Endothelial cell of umbilical vein (primary cell): ENCODE measurements around the gene DDX49.

Source experiments
- FOS ChIP-seq: IDR thresholded peaks from 2 replicates; pipeline ENCODE4 v1.6.1; 2011; ENCODE audit warnings: mild to moderate bottlenecking, low read length, moderate library complexity, borderline replicate concordance; ENCODE audit not compliant: insufficient read depth
- POLR2A ChIP-seq: IDR thresholded peaks from 2 replicates; pipeline ENCODE4 v1.6.1; 2012; ENCODE audit warnings: low read depth, mild to moderate bottlenecking, control low read depth, low read length
- POLR2AphosphoS5 ChIP-seq: IDR thresholded peaks from 2 replicates; pipeline ENCODE4 v1.6.1; 2012; ENCODE audit warnings: low read depth, mild to moderate bottlenecking, control low read depth, low read length, moderate library complexity; ENCODE audit not compliant: insufficient read depth
- TF ChIP-seq, protein P1 (sequence below), 2 donors: IDR thresholded peaks; 1 replicate in 1 of 2; 2 replicates in 1 of 2; pipeline ENCODE4 v1.5.1; 2011; ENCODE audit warnings: low read length in 2 of 2, mild to moderate bottlenecking in 2 of 2, moderate library complexity in 2 of 2, control low read depth in 1 of 2, inconsistent platforms in 1 of 2, low read depth in 1 of 2; ENCODE audit not compliant: insufficient read depth in 1 of 2; ENCODE audit errors: extremely low read depth in 1 of 2

DNA sequence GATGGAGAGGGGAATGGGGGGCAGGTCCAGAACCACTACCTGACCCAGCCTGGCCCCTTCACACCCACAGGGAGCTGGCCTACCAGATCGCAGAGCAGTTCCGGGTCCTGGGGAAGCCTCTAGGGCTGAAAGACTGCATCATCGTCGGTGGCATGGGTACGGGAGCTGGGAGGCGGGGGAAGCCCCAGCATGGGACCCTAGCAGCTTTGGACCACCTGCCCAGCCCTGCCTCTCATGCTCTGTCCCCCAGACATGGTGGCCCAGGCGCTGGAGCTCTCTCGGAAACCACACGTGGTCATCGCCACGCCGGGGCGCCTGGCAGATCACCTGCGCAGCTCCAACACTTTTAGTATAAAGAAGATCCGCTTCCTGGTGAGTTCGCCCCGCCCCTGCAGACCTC, 2.1 kb downstream of the DDX49 start:
- no peak for TF ChIP-seq POLR2AphosphoS5
- TF ChIP-seq, protein P1, sequence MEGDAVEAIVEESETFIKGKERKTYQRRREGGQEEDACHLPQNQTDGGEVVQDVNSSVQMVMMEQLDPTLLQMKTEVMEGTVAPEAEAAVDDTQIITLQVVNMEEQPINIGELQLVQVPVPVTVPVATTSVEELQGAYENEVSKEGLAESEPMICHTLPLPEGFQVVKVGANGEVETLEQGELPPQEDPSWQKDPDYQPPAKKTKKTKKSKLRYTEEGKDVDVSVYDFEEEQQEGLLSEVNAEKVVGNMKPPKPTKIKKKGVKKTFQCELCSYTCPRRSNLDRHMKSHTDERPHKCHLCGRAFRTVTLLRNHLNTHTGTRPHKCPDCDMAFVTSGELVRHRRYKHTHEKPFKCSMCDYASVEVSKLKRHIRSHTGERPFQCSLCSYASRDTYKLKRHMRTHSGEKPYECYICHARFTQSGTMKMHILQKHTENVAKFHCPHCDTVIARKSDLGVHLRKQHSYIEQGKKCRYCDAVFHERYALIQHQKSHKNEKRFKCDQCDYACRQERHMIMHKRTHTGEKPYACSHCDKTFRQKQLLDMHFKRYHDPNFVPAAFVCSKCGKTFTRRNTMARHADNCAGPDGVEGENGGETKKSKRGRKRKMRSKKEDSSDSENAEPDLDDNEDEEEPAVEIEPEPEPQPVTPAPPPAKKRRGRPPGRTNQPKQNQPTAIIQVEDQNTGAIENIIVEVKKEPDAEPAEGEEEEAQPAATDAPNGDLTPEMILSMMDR (IDR thresholded peaks at IDR 0.05; ENCODE audit: extremely low read depth in 1 of 2, insufficient read depth in 1 of 2, low read depth in 1 of 2, low read length in 2 of 2): no peak
- TF ChIP-seq POLR2A: peak; percentile 35
- no peak for TF ChIP-seq FOS
